GM18508 (cell line): ENCODE data around the gene KAT2B.

Experiments
- ATAC-seq: cut with Tn5 transposase; IDR thresholded peaks from one replicate; pipeline ENCODE4 v1.9.1; 2021; ENCODE audit warnings: moderate number of reproducible peaks; ENCODE audit not compliant: insufficient read depth, unreplicated experiment

KAT2B gene

DNA sequence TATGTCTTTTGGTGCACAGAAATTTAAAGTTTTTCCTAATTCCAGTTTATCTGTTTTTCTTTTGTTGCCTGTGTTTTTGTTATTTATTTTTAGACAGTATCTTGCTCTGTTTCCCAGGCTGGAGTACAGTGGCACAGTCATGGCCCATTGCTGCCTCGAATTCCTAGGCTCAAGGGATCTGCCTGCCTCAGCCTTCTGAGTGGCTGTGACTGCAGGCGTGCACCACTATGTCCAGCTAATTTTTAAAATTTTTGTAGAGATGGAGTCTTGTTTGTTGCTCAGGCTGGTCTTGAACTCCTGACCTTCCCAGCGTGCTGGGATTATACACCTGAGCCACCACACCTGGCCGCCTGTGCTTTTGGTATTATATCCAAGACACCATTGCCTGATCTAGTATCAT, 22.8 kb downstream of the KAT2B start:
- ATAC-seq: no peak

- no peak for ATAC-seq
These were observed 24.1 kb downstream of the KAT2B start for GRCh38 chr3:20064387-20064786.

DNA sequence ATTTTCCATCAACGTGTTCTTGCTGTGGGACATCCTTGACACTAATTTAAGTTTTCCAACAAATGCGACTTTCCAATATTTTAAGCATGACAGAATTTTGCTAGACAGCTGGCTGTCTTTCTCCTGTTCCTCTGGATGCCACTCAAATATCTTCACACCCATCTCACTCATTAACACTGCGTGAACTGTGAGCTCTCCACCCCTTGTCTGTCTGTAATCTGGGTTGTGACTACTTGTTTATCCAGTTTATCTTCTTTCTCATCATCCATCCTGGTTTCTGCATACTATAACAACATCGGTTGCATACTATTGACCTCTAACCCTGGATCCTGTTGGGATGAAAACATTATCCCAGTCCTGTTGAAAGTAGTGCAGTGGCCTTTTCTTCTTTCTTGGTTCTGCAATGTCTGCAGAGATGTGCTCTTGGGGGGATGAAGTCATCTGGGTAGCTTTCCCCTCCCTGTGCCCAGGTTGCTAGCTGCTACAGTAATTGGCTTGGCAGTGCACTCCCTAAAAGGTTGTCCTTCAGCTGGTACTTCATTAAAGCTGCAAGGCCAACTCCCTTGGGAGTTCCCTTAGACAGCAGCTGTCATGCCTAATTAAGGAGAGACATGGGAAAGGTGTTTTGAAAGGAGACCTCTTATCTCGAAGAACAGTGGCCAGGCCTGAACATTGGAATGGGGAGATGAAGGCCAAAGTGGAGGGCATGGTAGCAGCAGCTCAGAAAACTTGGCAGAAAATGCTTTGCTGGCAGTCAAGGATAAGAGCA, 24.7 kb downstream of the KAT2B start:
- no peak for ATAC-seq

GRCh38 chr3:20066079-20066478, 25.8 kb downstream of the KAT2B start:
- no peak for ATAC-seq

DNA sequence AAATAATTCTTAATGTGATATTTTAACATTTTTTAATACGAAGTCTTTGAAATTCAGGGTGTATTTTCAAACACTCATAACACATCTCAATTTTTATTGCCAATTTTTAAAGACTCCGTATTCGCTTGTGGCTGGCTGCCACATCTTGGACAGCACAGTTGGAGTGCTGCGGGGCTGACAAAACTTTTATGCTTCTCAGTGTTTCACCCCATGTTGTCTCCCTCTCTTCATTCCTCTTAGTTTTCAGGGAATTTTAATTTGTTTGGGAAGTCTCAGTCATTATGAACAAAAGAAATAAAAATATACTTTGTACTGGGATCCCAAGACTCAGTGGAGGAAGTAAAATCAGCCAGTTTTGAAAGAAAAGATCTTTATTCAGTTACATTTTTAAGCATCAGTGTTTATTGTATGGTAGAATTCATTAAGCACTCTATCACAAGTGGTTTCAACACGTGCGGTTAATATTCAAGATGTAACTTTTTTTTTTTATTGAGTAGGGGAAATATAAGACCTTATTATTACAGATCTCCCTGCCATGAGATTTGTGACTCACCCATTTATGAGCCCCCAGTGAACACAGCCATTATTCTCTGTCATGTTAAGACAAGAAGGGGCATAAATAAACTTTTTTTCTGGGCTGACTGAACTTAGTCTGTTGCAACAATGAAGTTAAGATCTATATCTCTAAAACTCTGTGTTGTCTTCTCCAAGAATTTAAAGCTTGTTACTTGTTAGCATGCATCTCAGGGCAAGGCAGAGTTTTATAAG, 26.8 kb downstream of the KAT2B start:
- no peak for ATAC-seq

- no peak for ATAC-seq
These were observed 28.4 kb downstream of the KAT2B start for GRCh38 chr3:20068512-20069177.

- no peak for ATAC-seq
These were observed 28.9 kb downstream of the KAT2B start for GRCh38 chr3:20069178-20069532.

GRCh38 chr3:20071175-20071574, 30.9 kb downstream of the KAT2B start:
- no peak for ATAC-seq

GRCh38 chr3:20072422-20072821, 32.2 kb downstream of the KAT2B start:
- ATAC-seq: no peak

GRCh38 chr3:20073068-20073467, 32.8 kb downstream of the KAT2B start:
- ATAC-seq: no peak

DNA sequence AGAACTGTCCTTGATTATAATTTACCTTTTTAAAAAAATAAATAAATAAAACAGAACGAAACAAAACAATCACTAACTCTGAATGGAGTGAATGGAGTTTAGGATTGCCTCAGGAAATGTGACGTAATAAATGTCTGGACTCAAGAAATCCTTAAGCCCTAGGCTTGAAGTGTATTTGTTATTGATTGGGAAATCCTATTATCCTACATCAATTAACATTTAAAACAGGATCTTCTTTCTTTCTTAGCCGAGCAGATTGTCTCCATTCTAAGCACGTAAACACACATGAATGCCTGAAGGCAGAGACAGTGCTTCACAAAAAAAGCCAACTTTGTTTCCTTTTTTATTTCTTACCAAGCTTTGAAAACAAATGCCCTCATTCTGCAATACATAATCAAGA, 33.4 kb downstream of the KAT2B start:
- no peak for ATAC-seq

DNA sequence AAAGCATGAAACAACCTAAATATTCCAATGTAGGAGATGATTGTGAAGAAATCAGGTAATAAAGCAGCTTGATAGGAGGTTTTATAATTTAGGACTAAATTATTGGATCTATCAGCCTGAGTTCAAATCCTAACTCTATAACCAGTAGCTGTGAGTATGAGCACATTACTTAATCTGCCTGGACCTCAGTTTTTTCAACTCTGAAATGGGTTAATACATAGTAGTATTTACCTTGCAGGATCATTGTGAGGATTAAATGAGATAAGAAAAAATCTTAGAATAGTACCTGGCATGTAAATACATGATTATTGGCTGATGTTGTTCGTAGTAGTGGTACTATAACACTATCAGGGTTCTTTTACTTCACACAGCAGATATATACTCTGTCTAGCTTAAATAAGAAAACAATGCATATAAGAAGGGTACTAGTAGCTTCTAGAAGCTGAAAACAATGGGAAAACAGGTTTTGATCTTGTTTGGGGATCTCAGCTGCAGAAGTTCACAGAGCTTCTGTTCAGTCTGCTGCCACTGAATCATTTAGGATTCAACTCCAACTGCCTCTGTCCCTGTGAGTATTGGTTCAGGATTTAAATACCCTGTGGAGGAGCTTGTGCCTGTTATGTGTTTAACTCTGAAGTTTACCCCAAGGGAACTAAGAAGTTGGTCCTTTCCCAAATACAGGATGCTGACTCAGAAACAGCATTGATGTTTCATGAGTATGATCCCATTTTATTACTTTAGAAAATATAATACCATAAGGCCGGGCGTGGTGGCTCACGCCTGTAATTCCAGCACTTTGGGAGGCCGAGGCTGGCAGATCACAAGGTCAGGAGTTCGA, 34.2 kb downstream of the KAT2B start:
- ATAC-seq: no peak

DNA sequence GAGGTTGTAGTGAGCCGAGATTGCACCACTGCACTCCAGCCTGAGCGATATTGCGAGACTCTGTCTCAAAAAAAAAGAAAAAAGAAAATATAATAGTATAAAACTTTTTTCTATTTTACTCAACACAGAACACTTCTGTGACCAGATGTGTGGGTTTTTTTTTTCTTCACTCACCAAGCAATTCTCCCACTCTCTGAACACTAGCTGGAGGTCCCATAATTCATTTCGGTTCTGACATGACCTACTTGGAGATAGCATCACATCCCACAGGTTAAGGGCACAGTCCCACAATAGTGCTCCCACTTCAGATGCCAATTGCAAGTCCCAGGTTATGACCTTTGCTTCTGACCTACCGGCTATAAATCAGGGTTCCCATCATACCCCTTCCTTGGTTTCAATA, 35.0 kb downstream of the KAT2B start:
- no peak for ATAC-seq

GRCh38 chr3:20076296-20076997, 36.2 kb downstream of the KAT2B start:
- no peak for ATAC-seq

GRCh38 chr3:20077068-20077467, 36.8 kb downstream of the KAT2B start:
- ATAC-seq: no peak

- ATAC-seq: no peak
These were observed 38.0 kb downstream of the KAT2B start for GRCh38 chr3:20078194-20078714.

GRCh38 chr3:20079621-20080020, 39.4 kb downstream of the KAT2B start:
- ATAC-seq: no peak

DNA sequence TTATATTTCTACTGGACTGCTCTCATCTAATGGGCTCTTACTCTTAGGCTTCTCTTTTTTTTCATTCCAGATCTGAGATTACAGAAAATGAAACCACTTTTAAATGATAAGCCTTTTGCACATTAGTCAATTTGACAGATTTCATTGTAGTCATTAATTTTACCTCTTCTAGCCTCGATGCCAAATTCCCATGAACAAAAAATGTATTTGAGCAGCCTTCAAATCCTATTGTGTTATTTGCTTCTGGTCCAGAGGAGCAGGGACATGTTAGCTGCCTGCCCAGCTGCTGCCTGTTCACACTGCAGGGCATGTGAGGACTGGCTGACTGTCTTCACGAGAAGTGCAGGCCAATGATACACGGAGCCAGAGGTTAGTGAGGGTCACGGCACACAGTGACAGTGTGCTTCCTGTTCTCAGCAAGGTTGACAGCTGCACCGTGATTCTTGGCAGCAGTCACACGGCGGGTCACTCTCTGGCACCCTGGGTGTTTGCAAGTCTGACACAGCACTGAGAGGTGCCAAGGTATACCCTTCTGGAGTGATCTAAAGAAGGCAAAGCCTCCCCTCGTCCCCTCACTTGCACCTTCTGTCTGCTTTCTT, 40.8 kb downstream of the KAT2B start:
- ATAC-seq: peak; percentile 97

- no peak for ATAC-seq
These were observed 43.0 kb downstream of the KAT2B start for GRCh38 chr3:20083253-20083652.
